ENCODE results near the gene MT1HL1.

MT1HL1 gene

GRCh38 chr1:237007147-237007881, 3.1 kb upstream of the MT1HL1 start:
- no peak for TF ChIP-seq CTCF (conservative IDR thresholded peaks at IDR 0.05; ENCODE audit: low read depth, low read length)
- DNase-seq (ENCODE audit: low read depth), result no peak
- no peak overlapping the region for H3K4me3 ChIP-seq (ENCODE audit: low read length)

- DNase-seq (ENCODE audit: low read depth), result no peak
- TF ChIP-seq CTCF (conservative IDR thresholded peaks at IDR 0.05; ENCODE audit: low read depth, low read length), result no peak
- H3K4me3 ChIP-seq (ENCODE audit: low read length), result no peak overlapping the region
These were observed 1.4 kb upstream of the MT1HL1 start for GRCh38 chr1:237005674-237006073.

GRCh38 chr1:237003516-237003915, 725 bp downstream of the MT1HL1 start:
- H3K4me3 ChIP-seq (ENCODE audit: low read length), result no peak overlapping the region
- no peak for TF ChIP-seq CTCF (conservative IDR thresholded peaks at IDR 0.05; ENCODE audit: low read depth, low read length)
- DNase-seq (ENCODE audit: low read depth), result no peak

- no peak for DNase-seq (ENCODE audit: low read depth)
- no peak for TF ChIP-seq CTCF (conservative IDR thresholded peaks at IDR 0.05; ENCODE audit: low read depth, low read length)
- H3K4me3 ChIP-seq (ENCODE audit: low read length), result no peak overlapping the region
These were observed 4.0 kb downstream of the MT1HL1 start for GRCh38 chr1:237000191-237000590.

- H3K4me3 ChIP-seq (ENCODE audit: low read length), result no peak overlapping the region
- DNase-seq (ENCODE audit: low read depth), result no peak
These were observed 5.7 kb downstream of the MT1HL1 start for GRCh38 chr1:236998546-236998945.

GRCh38 chr1:236997882-236998281, 6.4 kb downstream of the MT1HL1 start:
- TF ChIP-seq CTCF (conservative IDR thresholded peaks at IDR 0.05; ENCODE audit: low read depth, low read length), result no peak
- H3K4me3 ChIP-seq (ENCODE audit: low read length), result no peak overlapping the region
- no peak for DNase-seq (ENCODE audit: low read depth)

More at GRCh38 chr1:236998546-236998945, 5.7 kb downstream of the MT1HL1 start:
- no peak for TF ChIP-seq CTCF (conservative IDR thresholded peaks at IDR 0.05; ENCODE audit: low read depth, low read length)

GRCh38 chr1:236997361-236997760, 6.9 kb downstream of the MT1HL1 start:
- no peak overlapping the region for H3K4me3 ChIP-seq (ENCODE audit: low read length)
- TF ChIP-seq CTCF (conservative IDR thresholded peaks at IDR 0.05; ENCODE audit: low read depth, low read length), result no peak
- no peak for DNase-seq (ENCODE audit: low read depth)

Measured in retinal pigment epithelial cell (primary cell).